GM18907 (cell line): ENCODE data around the gene IL1RN.

Experiments used
- ATAC-seq: cut with Tn5 transposase; IDR thresholded peaks from one replicate; pipeline ENCODE4 v1.9.1; 2021; ENCODE audit warnings: mild to moderate bottlenecking, moderate library complexity; ENCODE audit not compliant: unreplicated experiment

The IL1RN gene

GRCh38 chr2:113127646-113128570, 510 bp downstream of the IL1RN start:
- ATAC-seq: no peak

GRCh38 chr2:113129519-113130078, 2.2 kb downstream of the IL1RN start:
- ATAC-seq: no peak

GRCh38 chr2:113131352-113132185, 4.2 kb downstream of the IL1RN start:
- ATAC-seq: no peak

- ATAC-seq: no peak
Measured at GRCh38 chr2:113132414-113133021, 5.1 kb downstream of the IL1RN start.

GRCh38 chr2:113133704-113134598, 6.6 kb downstream of the IL1RN start:
- no peak for ATAC-seq

GRCh38 chr2:113134717-113135116, 7.3 kb downstream of the IL1RN start:
- no peak for ATAC-seq

- ATAC-seq: no peak
Measured at GRCh38 chr2:113135317-113135716, 7.9 kb downstream of the IL1RN start.

- no peak for ATAC-seq
Measured at GRCh38 chr2:113136828-113137775, 9.7 kb downstream of the IL1RN start.

GRCh38 chr2:113137827-113138226, 10.4 kb downstream of the IL1RN start:
- no peak for ATAC-seq

GRCh38 chr2:113138428-113139322, 11.3 kb downstream of the IL1RN start:
- ATAC-seq: peak; percentile 69

GRCh38 chr2:113141451-113141850, 14.1 kb downstream of the IL1RN start:
- no peak for ATAC-seq

GRCh38 chr2:113142290-113142689, 14.9 kb downstream of the IL1RN start:
- no peak for ATAC-seq

GRCh38 chr2:113144259-113144658, 16.9 kb downstream of the IL1RN start:
- no peak for ATAC-seq

- no peak for ATAC-seq
Measured at GRCh38 chr2:113148606-113149552, 21.5 kb downstream of the IL1RN start.

GRCh38 chr2:113149553-113150257, 22.3 kb downstream of the IL1RN start:
- ATAC-seq: no peak

GRCh38 chr2:113150258-113150601, 22.8 kb downstream of the IL1RN start:
- no peak for ATAC-seq
